ENCODE results near the gene SLC33A1.

DNA sequence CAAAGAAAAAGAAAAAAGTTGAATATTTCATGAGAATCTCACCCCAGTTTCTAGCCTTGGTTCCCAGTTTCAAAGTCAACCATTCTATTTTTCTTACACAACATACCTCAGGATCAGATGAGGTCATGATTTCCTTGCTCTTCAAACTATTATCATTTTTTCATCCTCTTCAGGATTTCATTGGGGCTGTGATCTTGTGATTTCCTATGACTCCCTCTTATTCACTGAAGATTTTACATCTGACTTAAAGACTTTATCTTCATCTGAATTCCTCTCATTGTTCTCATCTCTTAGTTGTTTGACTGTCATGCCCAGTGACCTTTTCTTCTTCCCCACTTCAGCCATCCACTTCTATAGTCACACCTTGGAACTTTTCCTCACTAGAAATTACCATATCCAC is 45.0 kb downstream of the SLC33A1 start:
- TF ChIP-seq EZH2phosphoT487 (IDR thresholded peaks at IDR 0.05; ENCODE audit: borderline replicate concordance, low read depth, low read length) = no peak
- TF ChIP-seq, protein P1, sequence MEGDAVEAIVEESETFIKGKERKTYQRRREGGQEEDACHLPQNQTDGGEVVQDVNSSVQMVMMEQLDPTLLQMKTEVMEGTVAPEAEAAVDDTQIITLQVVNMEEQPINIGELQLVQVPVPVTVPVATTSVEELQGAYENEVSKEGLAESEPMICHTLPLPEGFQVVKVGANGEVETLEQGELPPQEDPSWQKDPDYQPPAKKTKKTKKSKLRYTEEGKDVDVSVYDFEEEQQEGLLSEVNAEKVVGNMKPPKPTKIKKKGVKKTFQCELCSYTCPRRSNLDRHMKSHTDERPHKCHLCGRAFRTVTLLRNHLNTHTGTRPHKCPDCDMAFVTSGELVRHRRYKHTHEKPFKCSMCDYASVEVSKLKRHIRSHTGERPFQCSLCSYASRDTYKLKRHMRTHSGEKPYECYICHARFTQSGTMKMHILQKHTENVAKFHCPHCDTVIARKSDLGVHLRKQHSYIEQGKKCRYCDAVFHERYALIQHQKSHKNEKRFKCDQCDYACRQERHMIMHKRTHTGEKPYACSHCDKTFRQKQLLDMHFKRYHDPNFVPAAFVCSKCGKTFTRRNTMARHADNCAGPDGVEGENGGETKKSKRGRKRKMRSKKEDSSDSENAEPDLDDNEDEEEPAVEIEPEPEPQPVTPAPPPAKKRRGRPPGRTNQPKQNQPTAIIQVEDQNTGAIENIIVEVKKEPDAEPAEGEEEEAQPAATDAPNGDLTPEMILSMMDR (conservative IDR thresholded peaks at IDR 0.05; ENCODE audit: low read length) = no peak
